Fibroblast of skin of left biceps (primary cell): ENCODE results near the gene MAML2.

Source experiments
- DNase-seq, 2 experiments: peaks; one replicate each; pipeline ENCODE4 v3.0.0-alpha.2; 2013; ENCODE audit warnings: low read depth in 2 of 2

Gene MAML2

DNA sequence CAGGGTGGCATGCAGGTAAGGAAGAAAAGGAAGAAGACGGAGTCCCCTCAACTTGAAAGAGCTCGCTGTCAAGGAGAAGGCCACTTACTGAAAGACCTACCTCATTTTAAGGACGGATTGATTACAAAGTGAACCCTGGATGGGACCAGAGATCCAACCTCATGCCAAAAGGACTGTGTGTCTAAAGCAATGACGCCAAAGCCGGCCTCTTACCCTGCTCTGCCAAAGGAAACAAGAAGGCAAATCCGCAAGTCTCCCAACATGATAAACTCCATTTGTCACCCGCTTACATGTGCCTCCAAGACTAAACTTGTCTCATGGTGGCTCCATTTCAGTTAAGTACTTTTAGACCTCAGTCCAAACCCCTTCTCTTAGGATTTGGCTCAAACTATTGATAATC, 270.4 kb downstream of the MAML2 start:
- no peak for DNase-seq

DNA sequence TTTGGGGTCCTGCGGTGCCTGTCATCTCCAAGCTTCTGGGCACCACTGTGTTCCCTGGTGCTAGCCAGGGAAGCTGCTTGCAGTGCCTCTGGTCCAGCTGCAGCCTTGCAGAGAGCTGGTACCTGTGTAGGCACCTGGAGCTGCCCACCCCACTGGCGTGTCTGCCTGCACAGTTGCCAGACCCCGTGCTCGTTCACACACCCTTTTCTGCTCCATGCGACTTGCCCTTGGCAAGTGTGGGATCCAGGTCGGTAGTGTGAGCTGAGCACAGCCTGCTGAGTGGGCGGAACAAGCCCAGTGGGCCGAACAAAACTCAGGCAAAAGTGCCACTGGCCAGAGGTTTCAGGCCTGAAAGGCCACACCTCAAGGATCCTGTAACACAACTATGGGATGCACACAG, 272.5 kb downstream of the MAML2 start:
- no peak for DNase-seq

DNA sequence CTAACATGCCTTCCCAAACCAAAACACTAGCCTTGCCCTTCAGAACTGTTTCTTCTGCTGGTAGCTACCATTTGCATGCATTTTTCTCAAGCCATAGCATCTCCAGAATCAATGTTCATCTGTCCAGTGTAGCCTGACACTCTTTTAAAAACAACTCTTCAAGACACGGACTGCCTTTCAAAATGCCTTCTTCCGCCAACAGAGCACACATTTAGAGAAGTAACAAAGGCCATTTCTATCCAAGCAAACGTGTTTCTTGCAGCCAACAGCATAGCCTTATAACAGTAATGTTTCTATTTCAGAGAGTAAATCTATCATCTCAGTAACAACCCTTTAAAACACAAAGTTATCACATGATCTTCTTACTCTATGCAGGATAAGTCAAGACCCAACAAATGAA, 275.8 kb downstream of the MAML2 start:
- no peak for DNase-seq

DNA sequence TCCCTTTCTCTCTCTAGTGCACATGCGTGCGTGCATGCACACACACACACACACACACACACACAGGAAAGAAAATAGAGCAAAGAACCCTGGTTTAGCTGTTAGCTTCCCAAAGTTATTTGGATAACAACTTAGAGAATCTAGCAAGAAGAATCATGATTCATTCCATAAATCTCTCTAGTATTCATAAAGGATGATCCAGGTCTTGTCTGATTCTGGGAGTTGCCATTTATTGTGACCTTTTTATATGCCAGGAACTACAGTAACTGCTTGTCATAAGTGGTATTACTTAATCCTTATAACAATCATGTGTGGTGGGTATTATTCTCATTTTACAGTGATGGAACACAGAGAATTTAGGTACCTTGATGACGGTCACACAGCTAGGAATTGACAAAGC, 277.6 kb downstream of the MAML2 start:
- DNase-seq: no peak

DNA sequence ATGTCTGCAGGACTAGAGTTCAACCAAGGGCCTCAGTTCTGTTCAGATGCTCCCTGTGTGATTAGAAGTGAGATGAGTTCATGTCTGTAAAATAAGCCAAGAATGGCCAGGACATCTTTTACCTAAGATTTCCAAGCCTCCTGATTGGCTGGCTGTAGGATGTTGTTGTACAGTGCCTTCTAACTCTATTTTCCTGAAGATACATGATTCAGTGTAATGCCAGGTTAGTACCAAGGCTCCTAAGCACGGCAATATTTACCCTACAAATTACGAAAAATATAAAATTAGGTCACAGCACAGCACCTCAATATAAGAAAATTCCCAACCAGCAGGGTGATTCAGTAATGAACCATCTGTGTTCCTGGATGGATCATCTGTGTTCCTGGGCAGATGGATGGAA, 279.1 kb downstream of the MAML2 start:
- DNase-seq: no peak

DNA sequence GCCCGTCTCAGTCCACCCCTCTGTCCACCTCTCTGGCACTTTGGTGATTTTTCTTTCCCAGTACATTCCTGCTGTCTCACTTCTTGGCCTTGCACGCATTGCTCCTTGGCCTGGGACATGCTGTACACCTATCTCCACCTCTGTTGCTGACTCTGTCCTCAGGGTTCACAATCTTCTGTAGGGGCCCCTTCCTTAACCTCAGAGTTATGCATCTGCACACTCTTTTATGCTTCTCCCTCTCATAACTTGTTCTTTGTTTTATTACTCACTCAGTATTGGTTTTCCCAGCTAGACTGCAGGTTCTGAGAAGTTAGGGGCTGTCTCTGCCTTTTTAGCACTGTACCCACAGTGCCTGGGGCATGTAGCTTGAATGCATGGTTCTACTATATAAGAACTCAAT, 279.9 kb downstream of the MAML2 start:
- DNase-seq: no peak

DNA sequence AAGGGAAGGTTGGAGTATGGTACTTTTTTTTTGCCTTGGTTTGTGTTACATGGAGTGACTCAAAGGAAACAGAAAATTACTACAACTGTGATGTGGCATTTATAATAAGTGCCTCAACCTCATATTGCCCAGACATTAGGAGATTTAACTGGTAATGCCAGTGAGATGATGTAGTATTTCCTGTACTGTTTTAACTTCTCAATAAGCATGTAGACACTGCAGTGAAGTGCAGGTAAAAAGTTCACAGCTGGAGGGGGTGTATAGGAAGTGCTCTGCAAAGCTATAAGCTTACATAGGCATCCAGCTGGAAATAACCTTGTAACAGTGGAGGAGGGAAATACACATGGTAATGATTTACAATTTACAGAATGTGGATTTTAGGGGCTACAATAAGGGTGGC, 280.9 kb downstream of the MAML2 start:
- DNase-seq: no peak

DNA sequence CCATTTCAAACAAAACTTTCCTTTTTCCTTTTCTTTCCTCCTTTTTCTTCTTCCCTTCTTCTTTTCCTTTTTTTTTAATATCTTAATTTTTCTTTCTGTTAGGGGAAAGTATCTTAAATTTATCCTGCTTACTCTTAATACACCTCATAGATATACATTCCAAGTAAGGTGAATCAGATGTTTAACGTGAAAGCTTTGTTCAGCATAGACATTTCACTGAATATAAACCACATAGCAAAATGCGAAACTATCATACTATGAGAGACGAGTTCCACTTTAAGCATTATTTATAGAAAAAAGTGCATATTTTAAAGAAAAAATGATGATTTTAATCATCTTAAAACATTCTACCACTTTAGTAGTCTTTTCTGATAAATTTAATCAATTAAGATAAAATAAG, 281.3 kb downstream of the MAML2 start:
- DNase-seq: no peak

DNA sequence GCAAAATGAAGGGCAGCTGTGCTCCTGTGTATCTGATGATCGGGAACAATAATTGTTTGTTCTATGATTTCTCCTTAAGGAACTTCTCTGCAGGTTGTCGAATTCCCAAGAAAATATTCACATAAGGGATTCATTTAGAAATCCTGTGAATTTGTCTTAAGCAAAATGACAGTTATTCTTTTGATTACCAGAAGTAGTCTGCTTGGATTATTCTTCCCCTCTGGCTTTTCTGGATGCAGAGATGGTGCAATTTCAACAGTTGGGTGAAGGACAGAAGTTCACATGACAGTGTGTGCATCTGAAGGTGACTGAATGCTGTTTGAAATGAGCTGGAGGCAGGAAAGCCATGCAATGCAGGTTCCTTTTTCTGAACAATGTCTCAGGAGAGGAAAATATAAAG, 281.9 kb downstream of the MAML2 start:
- no peak for DNase-seq

DNA sequence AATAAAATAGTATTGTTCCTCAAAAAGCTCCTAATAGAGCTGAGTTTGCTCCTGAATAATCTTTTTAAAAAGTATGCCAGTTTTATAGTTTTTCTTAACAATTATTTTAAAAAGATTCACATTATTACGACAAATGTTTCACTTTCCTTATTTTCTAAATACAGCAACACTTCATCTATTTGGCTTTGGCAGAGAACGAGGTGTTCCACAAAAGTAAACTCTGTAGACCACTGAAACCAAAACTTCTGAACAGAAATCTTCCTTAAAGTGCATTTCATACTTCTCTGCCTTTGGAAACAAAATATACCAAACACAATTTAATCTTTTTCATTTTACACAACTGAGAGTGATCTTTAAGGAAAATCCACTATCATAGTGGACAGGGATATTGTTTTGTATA, 285.5 kb downstream of the MAML2 start:
- no peak for DNase-seq

DNA sequence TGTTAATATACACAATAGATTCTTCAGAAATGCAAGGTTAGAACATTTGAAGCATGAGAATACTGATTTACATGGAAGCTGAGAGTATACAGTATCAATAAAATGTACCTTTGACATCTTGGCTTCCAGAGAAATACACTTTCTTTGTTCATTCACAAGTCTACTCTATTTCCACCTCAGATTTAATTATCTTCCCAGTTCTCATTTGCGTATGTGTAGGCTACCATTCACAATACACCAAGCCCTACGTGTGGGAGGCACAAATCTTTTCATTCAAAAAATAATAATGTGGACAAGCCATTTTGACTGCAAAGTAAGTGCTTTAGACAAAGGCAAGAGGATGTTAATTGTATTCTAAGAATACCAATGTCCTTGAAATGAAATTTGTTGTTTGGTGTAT, 286.4 kb downstream of the MAML2 start:
- DNase-seq: no peak

DNA sequence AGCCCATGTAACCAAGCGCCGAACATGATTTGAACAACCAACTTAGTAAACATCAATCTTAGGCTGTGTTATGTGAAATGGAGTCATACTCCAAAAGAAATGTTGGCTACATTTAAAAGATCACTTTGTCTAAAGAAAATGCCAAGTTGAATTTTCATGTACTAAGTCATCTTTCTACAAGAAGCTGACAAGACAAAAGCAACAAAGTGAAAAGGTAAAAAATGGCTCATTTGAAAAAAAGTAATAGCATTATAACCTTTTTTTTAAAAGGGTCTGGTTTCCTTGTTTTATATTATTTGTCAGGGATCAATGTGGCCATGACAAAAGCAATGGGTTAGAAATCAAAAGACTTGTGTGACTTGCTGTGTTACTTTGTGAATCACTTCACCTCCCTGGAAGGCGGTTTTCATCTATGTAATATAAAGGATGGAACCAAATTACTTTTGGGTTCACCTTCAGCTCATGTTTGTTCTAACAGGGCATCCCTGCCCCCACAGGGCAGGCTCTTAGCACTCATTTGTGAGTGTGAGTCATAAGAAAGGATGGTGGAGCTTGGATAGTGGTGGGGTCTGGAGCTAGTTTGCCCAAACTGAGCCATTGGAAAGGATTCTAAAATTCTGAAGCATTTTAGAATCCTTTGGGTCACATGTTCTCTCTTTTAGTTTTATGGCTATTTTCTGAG, 287.1 kb downstream of the MAML2 start:
- peak in 1 of 2 experiments; percentile 40 for DNase-seq

DNA sequence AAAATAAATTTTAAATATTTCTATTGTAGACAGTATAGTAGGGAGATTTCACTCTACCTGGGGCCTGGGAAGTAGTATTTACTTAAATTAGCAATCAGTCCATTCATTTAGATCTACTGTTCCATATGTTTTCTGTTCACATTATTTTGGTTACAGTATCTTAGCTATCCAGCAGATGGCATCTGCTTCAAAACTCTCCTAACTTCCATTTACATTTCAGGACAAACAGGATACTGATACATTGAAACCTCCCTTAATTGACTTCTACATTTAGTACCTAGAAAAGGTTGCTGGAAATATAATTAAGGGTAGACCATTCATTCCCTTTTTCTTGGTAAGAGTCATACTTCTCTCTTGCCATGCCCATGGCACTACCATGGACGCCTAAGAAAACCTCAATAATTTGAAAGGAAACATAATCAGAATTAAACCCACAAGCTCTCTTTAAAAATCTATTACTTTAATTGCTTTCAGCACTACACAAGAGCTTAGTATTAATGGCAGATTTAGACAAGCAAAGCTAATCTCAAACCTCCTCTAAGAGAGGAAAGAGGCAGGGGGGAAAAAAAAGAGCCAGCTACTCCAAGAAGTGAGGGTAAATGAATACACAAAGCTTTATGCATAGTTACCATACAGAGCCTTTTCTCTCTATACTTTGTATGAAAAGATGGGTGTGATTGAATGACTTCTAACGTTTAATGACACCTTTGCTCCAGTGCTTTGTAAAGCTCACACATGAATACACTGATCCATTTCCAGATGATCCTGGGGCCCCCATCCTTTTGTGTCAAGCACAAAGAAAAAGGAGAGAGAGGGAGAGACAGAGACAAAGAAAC, 287.9 kb downstream of the MAML2 start:
- no peak for DNase-seq

DNA sequence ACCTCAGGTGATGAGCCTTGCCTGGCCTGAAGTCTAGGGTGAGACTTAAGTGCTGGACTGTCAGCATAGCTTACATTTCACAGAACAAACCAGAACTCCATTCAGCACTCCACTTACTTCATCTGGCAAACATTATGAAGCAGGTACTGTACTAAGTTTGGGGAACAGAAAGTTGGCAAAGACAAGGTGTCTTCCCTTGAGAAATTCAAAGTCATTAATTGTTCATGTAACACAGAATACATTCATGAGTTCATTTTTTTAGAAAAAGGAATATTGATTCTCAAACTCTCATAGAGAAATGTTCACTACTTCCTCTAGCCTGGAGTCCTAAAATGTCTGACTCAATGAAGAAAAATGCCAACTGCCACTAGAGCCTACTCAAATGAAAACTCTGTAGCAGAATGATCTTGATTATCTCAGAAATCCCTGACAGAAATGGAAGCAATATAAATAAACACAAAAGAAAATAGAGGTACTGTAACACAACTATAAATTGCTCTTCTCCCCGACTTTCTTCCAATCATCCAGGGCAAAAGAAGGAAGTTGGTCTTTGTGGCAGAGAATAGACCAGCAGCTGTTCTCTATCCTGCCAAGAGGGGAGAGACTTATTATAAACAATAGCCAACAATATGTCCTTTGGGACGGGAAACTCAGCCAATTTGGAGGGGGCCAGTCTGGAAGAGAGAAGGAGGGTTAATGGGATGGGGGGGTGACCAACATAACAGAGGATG, 289.9 kb downstream of the MAML2 start:
- no peak for DNase-seq

DNA sequence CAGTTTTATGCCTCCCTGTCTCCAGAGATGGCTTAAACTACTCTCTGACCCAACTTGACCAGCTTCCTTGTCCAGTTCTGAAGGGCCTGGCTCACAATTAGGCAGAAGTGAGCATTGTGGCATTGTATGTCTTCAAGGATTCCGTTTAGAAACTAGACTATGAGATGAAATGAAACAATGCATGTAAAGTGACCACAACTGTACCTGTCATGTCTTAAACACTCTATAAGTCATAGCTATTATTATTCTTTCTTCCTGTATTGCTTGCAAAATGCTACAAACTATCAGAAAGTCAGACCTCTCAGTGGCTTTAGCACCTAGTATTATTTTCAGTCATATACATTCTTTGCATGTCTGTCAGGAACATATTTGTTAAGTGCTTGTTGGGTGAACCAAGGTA, 291.2 kb downstream of the MAML2 start:
- no peak for DNase-seq

DNA sequence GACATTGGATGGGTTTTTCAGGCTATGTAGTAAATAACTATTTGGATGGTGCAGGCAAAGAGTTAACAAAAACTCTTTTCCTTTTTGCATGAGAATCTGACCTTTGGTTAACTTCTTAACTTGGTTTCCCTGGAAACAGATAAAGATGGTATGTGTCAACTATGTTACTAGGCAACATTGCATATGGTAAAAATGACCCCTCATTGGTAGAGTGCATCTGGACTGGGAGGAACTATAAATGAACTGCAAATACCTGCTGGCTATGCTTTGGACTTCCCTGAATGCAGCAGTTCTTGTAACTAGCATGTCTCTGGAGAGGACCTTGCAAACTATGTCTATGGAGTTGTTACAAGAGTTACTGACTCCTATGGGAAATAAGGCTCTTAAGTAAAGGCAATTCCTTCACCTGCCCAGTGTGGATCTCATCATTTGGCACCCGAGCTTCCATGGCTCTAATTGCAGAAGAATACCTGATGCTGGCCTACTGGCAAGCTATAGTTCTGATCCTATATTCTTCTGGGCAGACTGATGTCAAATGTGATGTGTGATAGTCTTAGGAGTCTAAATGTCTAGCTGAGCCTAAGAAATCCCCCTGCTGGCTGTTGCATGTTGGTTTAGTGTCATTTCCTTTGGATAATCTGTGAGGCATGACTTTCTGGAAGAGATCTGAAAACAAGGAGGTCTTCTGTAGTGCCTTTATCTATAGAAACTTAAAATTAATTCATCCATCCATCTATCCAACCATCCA, 292.4 kb downstream of the MAML2 start:
- no peak for DNase-seq

DNA sequence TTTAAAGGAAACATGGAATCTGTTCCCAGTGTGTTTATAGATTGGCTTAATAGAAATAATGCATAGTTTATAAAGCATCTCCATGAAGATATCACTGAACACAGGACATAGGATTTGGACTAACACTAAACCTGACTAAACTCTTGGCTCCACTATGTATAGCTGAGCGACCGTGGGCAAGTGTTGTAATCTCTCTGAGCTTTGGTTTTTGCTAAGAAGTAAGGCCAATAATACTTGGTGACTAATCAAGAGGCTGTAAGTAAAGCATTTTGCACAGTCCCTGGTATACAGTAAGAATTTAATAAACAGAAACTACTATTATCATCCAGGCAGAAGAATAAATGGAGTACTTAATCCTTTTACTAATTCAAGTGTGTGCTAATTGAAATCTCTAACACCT, 293.6 kb downstream of the MAML2 start:
- no peak for DNase-seq

DNA sequence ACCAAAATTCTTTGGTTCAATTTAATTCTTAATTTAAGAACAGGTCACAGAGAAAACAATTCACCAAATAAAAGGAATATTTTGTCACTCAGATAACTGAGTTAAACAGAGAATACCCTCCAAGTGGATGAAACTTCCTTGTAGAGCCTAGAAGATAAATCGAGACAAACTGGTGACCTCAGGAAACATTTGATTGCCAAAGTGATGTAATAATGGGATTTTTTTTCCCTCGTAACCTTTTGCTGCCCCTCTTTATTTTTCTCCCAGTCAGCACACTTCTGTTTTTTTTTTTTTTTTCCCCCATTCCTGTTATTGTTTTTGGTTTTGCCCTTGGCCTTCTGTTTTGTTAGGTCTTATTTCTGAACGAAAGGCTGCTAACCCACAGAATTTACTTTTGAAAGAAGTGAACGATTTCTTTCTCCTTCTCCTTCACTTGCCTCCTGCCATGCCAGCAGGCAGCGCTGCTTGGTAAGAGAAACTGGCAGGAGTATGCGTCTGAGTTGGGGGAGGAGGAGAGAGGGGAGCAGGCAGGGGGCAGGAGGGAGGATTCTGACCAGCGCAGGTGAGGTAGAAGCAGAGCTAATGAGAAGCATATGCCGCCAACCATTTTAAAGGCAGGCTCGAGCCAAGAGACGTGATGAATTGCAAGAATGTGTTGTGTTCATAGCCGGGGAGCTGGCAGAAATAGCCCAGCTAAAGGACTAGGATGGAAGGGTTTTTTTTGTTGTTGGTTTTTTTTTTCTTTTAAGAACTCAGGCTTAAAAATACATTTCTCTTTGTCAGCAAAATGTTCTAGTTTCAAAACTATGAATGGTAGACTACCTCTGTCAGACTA, 297.2 kb downstream of the MAML2 start:
- DNase-seq: peak; percentile 71 to 73

DNA sequence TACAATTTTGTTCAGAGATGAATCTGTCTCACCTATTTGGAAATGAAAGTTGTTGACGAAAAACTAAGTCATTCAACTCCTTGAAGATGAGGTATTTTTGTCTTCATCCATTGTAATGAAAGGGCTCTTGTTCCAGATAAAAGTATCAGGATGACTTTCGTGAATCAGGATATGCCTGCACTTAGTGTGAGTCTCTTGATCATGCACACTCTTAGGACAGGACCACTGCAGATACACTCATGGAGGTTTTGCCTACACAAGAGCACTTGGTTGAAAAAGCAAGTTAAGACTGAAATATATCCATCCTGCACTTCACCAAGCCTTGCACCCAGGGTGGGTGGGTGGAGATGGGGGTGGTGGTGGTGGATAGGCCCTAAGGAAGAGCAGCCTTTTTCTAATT, 298.2 kb downstream of the MAML2 start:
- DNase-seq: no peak

DNA sequence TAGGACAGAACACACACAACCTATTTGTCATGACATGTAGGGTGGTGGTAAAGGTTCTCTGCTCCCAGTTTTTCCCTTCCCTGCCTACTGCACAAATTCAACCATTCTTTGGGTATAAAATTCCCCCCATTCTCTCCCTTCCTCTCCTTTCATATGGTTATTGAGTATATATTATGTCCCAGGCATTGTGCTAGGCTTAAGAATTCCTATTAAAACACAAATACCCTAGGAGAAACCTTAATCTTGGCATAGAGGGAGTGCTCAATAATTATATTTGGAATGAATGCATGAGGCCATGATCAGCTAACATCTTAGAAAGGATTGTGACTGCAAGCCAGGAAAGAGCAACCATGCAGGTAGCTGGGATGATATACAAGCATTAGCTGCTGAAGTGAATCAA, 298.7 kb downstream of the MAML2 start:
- DNase-seq: no peak

DNA sequence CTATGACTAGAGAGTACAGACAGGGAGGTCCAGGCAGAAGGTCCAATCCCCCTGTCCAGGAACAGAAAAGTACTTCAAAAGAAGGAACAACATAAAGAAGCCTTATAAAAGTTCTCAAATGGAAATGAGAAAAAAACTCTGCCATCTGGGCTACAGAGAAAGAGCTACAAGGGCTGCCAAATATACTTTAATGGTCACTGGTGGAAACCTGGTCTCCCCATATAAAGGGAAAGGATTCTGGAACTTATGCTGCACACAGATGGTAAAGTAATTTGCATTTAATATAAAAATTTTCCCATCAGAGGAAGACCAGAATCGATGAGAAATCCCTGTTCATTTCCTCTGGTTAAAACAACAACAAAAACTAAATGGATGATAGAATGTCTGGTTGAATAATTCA, 299.7 kb downstream of the MAML2 start:
- DNase-seq: no peak
